HUES48 (cell line): ENCODE data around the gene SDF4.
A peak's percentile ranks its signal among the peaks of the same experiment; 100 is the strongest.

Experiments
- H3K27ac ChIP-seq: one replicate; pipeline ENCODE4 v1.7.0; 2013; ENCODE audit warnings: low read depth, low read length, inconsistent platforms
- H3K27me3 ChIP-seq: 2 replicates; pipeline ENCODE4 v1.6.1; 2013; ENCODE audit warnings: mild to moderate bottlenecking, low read length; ENCODE audit not compliant: control insufficient read depth, insufficient read depth
- H3K36me3 ChIP-seq: 2 replicates; pipeline ENCODE4 v1.6.1; 2013; ENCODE audit warnings: low read length; ENCODE audit not compliant: control insufficient read depth, insufficient read depth
- H3K4me1 ChIP-seq: 2 replicates; pipeline ENCODE4 v1.6.1; 2013; ENCODE audit warnings: mild to moderate bottlenecking, low read length; ENCODE audit not compliant: control insufficient read depth, insufficient read depth
- H3K4me3 ChIP-seq: 2 replicates; pipeline ENCODE4 v1.5.1; 2013; ENCODE audit warnings: mild to moderate bottlenecking, low read depth, low read length
- H3K9ac ChIP-seq: 2 replicates; pipeline ENCODE4 v1.6.1; 2013; ENCODE audit warnings: mild to moderate bottlenecking, low read depth, low read length, moderate library complexity
- H3K9me3 ChIP-seq: 2 replicates; pipeline ENCODE4 v1.6.1; 2013; ENCODE audit warnings: low read length; ENCODE audit not compliant: control insufficient read depth, insufficient read depth

SDF4 gene

GRCh38 chr1:1225913-1226312, 5.9 kb downstream of the SDF4 start:
- H3K4me1 ChIP-seq, result no peaks in the 10 kb centered on the region
- H3K27me3 ChIP-seq, result no peaks in the 10 kb centered on the region
- peaks cover 52% of the 10 kb centered on the region for H3K36me3 ChIP-seq
- no peak overlapping the region for H3K27ac ChIP-seq
- no peaks in the 10 kb centered on the region for H3K9me3 ChIP-seq
- H3K9ac ChIP-seq, result no peak overlapping the region
- H3K4me3 ChIP-seq, result no peak overlapping the region

GRCh38 chr1:1225238-1225845, 6.5 kb downstream of the SDF4 start:
- H3K9me3 ChIP-seq, result no peaks in the 10 kb centered on the region
- no peak overlapping the region for H3K27ac ChIP-seq
- H3K36me3 ChIP-seq, result peaks cover 57% of the 10 kb centered on the region
- H3K27me3 ChIP-seq, result no peaks in the 10 kb centered on the region
- H3K4me1 ChIP-seq, result no peaks in the 10 kb centered on the region
- no peak overlapping the region for H3K4me3 ChIP-seq
- H3K9ac ChIP-seq, result no peak overlapping the region

GRCh38 chr1:1223891-1224290, 7.9 kb downstream of the SDF4 start:
- no peaks in the 10 kb centered on the region for H3K9me3 ChIP-seq
- H3K27ac ChIP-seq, result no peak overlapping the region
- H3K4me1 ChIP-seq, result no peaks in the 10 kb centered on the region
- no peak overlapping the region for H3K9ac ChIP-seq
- no peaks in the 10 kb centered on the region for H3K27me3 ChIP-seq
- H3K4me3 ChIP-seq, result no peak overlapping the region
- H3K36me3 ChIP-seq, result peaks cover 57% of the 10 kb centered on the region

GRCh38 chr1:1223321-1223720, 8.5 kb downstream of the SDF4 start:
- Histone ChIP-seq H3K9ac (no peak overlapping the region), H3K36me3 (peaks cover 56% of the 10 kb centered on the region), H3K4me3 (no peak overlapping the region), H3K9me3 (no peaks in the 10 kb centered on the region), H3K27ac (no peak overlapping the region), H3K4me1 (no peaks in the 10 kb centered on the region), H3K27me3 (no peaks in the 10 kb centered on the region)

GRCh38 chr1:1222575-1223225, 9.1 kb downstream of the SDF4 start:
- H3K9me3 ChIP-seq, result no peaks in the 10 kb centered on the region
- H3K36me3 ChIP-seq, result peaks cover 56% of the 10 kb centered on the region
- H3K27ac ChIP-seq, result no peak overlapping the region
- H3K9ac ChIP-seq, result no peak overlapping the region
- no peaks in the 10 kb centered on the region for H3K27me3 ChIP-seq
- H3K4me1 ChIP-seq, result no peaks in the 10 kb centered on the region
- no peak overlapping the region for H3K4me3 ChIP-seq

- H3K4me3 ChIP-seq, result no peak overlapping the region
- H3K27ac ChIP-seq, result no peak overlapping the region
- no peaks in the 10 kb centered on the region for H3K9me3 ChIP-seq
- no peaks in the 10 kb centered on the region for H3K4me1 ChIP-seq
- H3K27me3 ChIP-seq, result no peaks in the 10 kb centered on the region
- no peak overlapping the region for H3K9ac ChIP-seq
- H3K36me3 ChIP-seq, result peaks cover 58% of the 10 kb centered on the region
These were observed 9.8 kb downstream of the SDF4 start for GRCh38 chr1:1221887-1222574.

GRCh38 chr1:1220197-1220596, 11.6 kb downstream of the SDF4 start:
- H3K9me3 ChIP-seq, result no peaks in the 10 kb centered on the region
- no peak overlapping the region for H3K27ac ChIP-seq
- H3K27me3 ChIP-seq, result no peaks in the 10 kb centered on the region
- no peak overlapping the region for H3K9ac ChIP-seq
- H3K4me1 ChIP-seq, result no peaks in the 10 kb centered on the region
- H3K4me3 ChIP-seq, result no peak overlapping the region
- H3K36me3 ChIP-seq, result peaks cover 58% of the 10 kb centered on the region

- Histone ChIP-seq H3K4me1 (no peaks in the 10 kb centered on the region), H3K9ac (no peak overlapping the region), H3K27me3 (no peaks in the 10 kb centered on the region), H3K9me3 (no peaks in the 10 kb centered on the region), H3K27ac (no peak overlapping the region), H3K36me3 (peaks cover 52% of the 10 kb centered on the region), H3K4me3 (no peak overlapping the region)
These were observed 12.5 kb downstream of the SDF4 start for GRCh38 chr1:1219341-1219740.

- no peaks in the 10 kb centered on the region for H3K9me3 ChIP-seq
- no peak overlapping the region for H3K27ac ChIP-seq
- no peaks in the 10 kb centered on the region for H3K4me1 ChIP-seq
- no peaks in the 10 kb centered on the region for H3K27me3 ChIP-seq
- no peak overlapping the region for H3K9ac ChIP-seq
- peaks cover 52% of the 10 kb centered on the region for H3K36me3 ChIP-seq
- H3K4me3 ChIP-seq, result no peak overlapping the region
These were observed 13.1 kb downstream of the SDF4 start for GRCh38 chr1:1218524-1219200.

- H3K36me3 ChIP-seq, result peaks cover 47% of the 10 kb centered on the region
- no peaks in the 10 kb centered on the region for H3K4me1 ChIP-seq
- H3K9me3 ChIP-seq, result no peaks in the 10 kb centered on the region
- H3K27me3 ChIP-seq, result no peaks in the 10 kb centered on the region
- H3K9ac ChIP-seq, result no peak overlapping the region
- peak overlapping the region; percentile 28 for H3K27ac ChIP-seq
- no peak overlapping the region for H3K4me3 ChIP-seq
These were observed 13.9 kb downstream of the SDF4 start for GRCh38 chr1:1217621-1218523.
